ENCODE data around the gene CREB3L2.
"Not testable (repeated sequence)": the region's sequence is repeated elsewhere in the genome, so short reads cannot be mapped to it uniquely, and the experiment has no call there.

CREB3L2 gene

DNA sequence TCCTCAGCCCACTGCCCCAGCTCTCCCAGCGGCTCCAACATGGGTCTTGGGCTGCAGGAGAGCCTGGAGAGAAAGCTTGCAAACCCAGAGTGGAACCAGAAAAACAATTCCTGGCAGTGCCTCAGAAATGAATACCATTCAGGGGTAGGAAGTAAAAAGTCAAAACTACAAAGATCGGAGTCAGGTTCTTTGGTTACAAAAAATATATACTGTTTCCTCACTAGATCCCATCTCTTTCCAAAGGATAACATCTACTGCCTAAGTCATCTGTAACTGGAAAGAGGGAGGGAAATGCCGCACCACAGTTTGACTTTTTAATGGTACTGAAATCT is 14.9 kb downstream of the CREB3L2 start:
- DNase-seq, result no peak

DNA sequence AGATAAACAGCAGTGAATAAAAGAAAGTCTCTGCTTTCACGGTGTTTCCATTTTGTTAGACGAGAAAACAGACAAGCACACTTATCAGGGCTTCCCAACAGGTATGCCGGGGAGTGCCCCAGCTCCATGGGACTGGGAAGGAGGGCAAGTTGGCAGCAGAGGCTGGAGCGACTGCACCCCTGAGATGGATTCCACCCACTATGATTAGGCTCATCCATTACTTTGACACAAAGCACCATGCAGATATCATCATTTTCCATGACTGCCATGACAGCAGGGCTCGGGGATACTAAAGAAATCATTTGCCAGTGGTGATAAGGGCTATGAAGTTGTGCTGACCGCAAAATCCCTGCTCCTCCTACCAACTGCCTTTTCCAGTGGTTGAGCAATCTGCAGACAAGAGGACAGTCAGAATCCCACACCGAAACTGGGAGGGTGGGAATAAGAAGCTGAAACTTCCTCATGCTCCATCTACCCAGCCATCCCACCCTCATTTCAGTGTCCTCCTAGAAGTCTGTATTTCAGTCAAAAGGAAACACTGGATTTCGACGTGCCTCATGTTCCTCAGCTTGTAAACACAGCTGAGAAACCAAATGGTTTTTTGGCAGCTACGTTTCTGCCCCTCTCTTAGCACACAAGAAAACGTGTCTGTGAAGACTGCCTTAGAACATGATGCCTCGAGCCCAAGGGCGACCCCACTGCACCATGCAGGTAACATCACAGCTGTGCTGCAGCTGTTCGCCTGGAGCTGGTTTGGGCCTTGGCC is 15.5 kb downstream of the CREB3L2 start:
- no peak for DNase-seq

DNA sequence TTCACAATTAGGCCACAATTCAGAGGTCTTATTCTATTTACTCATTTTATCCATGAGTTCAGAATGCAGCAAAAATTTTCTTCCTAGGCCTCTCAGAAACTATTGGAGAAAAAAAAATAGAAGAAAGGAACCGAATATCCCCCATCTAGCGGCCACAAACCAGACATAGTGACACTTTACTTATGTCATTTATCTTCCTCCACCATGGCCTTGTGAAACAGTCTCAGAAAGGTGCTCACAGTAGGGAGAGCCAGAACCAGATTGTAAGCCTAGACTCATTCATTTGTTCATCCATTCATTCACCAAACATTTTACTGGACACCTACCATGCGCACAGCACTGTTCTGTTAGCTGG is 16.0 kb downstream of the CREB3L2 start:
- no peak for DNase-seq

DNA sequence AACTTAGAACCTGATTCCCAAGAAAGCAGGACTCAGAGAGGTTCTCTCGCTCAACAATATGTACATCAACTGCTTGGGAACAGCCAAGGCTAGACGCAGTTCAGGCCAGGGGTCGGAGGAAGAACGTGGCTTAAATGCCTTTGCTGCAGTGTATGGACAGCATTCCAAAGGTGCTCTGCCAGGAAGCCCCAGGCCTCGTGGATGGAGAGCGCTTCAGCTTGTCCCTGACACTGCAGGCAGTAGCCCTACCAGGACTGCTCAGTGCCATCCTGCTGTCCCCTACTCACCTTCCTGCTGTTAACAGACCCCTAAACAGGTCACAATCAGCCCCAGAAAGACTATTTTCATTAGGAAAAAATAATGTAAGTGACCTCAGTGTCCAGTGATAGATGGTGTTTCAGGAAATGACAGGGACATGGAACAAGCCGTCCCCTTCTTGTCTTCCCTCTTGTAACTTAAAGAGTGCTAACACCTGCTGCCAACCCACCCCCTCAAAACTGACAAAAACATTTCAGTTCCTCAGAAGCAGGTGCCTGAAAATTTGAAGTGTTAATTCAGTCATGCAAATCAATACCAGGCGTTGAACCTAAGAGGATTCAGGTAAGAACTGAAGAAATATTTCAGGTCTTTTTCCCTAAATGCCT is 16.5 kb downstream of the CREB3L2 start:
- no peak for DNase-seq

DNA sequence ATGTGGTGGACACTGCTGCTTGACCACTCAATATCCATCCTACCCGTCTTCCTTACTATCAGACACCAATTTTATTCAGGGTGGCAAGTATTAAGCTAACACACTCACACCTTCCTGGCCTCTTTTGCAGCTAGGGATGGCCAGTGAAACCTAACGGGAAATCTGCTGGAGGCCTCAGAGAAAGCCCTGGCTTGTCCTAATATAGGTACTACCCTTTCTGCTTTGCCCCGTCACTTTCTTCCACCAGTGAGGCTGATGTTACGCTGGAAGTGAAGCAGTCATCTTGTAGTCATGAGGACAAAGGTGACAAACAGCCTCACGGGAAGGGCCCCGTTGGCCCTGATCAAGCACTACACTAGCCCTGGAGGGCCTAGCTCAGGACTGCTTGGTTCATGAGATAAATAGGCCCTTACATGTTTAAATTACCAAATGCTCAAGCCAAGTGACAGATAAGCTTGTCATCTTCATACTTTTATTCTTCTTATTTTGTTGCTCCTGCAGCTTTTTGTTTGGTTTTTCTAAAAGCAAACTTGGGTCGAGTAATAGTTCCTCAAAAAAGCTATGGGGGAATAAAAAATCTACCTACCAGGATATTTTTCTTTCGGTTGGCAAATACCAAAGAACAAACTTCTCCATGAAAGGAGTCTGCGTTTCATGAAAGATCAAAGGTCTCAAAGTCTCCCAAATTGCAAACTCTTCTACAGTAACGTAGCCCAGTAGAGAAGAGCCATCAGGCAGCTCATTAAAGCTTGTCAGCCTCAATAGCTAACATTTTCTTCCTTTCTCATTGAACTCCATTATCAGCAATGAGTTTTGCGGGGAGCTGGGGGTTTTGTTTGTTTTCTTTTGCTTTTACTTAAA is 17.5 kb downstream of the CREB3L2 start:
- no peak for DNase-seq

DNA sequence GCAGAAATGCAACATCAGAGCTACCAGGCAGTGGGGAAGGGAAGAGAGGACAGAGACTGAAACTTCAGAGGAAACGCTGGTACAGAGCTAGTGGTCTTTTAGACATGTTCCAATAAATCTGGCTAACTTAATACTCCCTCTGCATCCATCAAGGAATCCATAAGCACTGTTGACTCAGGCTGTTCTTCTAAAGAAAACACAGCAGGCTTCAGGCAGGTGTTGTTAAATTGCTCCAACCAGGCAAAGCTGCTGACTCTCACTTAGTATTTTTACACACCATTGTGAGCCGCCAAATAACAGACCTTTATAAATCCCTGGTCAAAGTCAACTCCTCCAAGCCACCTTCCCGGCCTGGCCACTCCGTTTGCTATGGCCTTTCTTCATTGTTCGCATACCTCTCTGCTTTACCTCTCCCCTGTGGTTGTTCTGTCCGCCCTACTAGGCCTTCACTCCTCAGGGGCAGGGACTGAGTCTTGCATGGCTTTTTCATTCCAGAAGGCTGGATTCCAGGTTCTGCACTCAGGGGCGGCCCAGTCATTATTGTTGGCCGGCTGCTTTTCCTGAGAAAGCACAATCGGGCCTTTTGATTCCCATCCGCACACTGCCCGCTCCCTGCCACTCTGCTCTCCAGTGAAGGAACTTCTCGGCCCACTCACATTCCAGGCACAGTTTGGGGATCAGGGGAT is 18.4 kb downstream of the CREB3L2 start:
- DNase-seq, result no peak

DNA sequence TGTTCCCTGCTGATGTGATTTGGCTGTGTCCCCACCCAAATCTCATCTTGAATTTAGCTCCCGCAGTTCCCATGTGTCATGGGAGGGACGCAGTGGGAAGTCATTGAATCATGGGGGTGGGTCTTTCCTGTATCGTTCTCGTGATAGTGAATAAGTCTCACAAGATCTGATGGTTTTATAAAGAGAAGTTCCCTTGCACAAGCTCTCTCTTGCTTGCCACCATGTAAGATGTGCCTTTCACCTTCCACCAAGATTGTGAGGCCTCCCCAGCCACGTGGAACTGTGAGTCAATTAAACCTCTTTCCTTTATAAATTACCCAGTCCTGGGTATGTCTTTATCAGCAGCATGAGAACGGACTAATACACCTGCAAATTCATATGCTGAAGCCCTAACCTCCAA is 19.5 kb downstream of the CREB3L2 start:
- not testable (repeated sequence) for DNase-seq

DNA sequence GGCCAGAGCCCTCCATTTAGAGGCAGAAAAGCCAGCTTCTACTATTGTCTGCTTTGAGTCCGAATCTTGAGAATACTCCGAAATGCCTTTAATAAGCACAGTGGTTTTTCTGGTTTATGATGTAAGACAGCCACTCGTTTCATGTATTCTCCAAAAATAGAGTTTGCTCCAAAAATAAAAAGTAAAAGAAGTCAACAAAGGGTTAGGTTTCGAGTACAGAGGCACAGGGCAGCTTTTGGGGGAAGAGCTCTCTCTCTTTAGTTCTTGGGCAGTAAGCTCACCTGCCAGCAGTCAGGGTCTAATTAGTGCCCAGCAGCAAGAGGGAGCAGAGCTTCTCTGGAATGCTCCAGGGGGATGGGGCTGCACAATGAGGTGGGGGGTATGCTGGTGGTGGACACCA is 20.2 kb downstream of the CREB3L2 start:
- DNase-seq, result no peak

DNA sequence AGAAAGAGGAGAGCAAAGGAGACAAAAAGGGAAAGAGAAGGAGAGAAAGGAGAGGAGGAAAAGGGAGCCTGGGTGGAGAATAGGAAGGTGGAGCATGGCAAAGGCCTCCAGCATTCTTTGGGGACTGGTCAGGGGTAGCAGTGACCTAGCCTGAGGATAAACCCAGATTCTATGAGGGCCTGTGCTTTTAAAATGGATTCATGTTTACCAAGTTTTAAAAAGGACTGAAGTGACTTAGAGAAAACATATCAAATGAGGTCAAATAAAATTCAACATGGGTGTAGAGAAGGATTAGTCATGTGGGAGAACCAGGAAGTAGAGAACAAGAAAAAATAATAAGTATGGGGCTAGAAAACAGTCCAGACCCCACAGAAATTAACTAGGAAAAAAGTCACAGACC is 20.7 kb downstream of the CREB3L2 start:
- DNase-seq, result no peak

DNA sequence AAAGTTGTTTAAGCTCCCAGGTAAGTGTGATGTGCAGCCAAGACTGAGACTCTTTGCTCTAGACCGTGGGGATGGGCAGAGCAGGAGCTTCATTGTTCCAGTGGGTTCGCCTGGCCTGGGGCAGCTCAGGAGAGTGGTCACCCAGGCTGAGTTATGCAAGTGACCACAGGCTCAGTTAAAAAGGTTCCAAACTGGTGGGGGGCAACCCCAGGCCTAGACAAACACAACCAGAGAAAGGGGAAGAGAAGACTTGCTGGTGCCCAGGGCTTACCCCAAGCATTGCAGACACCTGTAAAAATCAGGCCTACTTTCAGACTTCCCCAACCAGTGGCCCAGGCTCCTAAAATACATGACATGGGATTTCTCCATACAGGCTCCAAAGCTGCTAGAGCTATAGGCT is 21.6 kb downstream of the CREB3L2 start:
- DNase-seq, result no peak

DNA sequence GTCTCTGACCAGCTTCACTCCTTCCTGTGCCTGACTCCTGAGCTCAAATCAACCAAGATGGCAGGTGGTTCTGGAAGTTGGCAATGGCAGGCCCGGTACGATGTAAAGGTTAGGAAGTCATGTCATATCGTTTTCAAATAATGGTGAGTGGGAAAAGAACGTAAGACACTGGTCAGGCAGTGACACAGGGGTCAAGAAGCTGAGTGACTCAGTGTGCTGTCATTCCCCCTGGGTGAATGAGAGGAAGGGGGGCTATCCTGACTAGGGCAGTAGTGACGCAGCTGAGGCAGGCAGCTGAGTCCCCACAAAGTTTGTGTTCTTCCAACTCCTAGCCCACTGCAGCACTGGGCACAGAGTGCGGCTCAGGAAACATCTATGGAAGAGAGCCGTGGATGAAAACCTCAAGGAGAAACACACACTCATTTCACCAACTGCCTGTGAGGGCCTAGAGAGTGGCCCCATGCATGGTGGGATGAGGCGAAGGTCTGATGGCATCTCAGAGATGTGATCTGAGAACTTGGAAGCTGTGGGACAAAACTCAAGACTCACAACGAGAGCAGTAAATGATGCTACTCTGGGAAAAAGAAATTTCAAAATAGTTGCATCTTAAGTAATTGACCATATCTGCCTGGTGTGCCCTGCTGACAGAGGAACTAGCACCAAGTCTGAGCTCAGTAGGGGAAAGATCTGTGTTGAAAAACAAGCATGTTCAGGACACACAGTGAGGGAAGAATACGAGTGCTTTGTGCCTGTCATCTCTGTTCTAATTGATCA is 23.2 kb downstream of the CREB3L2 start:
- DNase-seq, result no peak

DNA sequence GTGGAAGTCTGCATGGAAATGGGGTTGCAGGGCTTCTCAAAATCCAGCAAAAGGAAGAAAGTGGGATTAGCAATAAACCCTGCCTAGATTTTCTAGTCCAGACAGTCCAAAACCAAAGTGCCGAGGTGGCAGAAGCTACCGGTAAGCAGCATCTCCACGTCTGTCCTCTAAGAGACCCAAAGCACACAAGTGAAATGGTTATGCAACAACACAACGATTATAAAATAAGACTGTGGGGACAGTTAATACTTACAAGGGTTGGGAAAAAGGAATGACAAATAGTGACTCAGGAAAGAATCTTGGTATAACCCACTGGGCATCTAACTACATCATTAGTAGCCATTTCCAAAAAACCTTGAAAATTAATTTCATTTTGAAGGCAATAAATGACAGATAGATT is 24.7 kb downstream of the CREB3L2 start:
- no peak for DNase-seq

DNA sequence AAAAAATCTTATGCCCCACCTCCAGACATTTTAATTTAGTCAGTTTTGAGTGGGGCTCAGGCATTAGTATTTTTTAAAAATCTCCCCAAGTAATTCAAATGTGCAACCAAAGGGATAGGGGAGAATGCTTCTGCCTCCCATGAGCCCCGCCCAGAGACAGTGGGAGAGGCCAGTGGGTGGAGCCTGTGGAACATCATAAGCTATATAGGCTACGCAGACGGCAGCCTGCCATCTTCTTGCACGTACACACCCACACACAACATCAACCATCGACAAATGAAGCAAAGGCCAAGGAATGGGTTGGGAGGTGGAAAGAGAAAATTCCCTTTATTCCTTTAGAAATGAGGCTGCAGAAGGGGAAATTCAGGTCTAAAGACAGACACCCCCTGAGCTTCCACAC is 25.2 kb downstream of the CREB3L2 start:
- DNase-seq, result no peak

DNA sequence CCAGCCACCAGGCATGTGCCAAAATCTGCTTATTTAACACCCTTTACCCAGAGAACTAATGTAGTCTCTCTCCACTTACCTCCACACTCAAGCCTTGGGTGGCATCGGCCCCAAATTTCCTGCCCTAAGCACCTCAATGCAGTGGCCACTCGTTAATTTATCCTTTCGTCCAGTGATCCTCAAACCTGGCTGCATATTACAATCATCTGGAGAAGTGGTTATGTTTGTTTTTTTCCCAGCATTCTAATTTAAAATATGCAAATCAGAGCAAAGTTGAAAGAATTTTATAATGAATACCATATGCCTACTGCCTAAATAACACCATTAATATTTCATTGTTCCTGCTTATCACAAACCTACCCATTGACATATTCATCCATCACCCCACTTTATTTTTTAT is 25.7 kb downstream of the CREB3L2 start:
- no peak for DNase-seq

DNA sequence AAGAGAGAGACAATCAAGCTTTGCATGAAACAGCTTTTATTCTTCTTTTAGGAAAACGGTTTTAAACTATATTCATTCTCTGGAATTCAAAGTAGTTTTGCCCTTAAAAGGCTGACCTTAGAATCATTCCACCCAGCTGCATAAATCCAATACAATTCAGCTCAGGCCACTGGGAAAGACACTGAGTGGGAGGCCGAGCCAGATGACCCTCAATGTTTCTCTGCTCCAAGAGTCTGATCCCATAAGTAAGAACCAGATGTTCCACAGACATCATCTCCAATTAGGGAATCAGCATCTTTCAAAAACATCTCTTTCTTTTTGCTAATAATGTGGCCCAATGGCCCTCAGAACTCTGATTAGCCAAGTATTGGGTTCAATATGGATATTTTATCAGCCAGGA is 26.1 kb downstream of the CREB3L2 start:
- no peak for DNase-seq

DNA sequence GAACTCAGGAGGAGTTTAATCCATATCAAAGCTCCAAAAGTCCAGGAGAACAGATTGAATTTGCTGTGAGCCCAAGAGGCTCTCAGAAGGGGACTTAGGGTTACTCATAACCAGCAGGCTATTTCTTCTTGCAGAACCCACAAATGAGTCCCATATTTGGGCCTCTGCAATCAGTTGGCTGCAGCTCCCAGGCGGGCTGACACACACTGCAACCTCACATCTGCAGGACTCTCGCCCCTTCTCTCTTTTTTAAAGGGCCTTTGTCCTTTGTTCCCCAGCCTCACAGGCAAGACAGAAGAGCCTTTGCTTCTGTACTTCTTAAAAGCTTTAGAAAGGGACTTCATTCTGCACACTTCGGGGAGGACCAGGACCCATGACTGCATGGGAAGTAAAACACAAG is 26.7 kb downstream of the CREB3L2 start:
- no peak for DNase-seq

DNA sequence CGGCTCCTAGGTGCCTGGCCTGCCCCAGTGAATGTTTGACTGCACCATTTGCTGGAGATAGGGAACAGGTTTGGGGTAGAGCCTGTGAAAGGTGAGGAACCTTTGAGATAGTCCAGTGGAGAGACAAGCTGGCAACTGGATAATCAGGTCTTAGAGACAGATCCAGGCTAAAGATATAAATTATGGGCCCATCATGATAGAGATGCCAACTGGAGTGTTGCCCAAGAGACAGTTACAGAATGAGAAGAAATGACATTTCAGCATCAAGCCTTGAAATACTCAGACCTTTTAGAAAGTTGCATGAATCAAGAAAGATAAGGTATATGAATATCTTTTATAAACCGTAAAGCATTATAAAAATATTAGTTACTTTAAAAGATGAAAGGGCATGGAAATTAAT is 27.1 kb downstream of the CREB3L2 start:
- no peak for DNase-seq

DNA sequence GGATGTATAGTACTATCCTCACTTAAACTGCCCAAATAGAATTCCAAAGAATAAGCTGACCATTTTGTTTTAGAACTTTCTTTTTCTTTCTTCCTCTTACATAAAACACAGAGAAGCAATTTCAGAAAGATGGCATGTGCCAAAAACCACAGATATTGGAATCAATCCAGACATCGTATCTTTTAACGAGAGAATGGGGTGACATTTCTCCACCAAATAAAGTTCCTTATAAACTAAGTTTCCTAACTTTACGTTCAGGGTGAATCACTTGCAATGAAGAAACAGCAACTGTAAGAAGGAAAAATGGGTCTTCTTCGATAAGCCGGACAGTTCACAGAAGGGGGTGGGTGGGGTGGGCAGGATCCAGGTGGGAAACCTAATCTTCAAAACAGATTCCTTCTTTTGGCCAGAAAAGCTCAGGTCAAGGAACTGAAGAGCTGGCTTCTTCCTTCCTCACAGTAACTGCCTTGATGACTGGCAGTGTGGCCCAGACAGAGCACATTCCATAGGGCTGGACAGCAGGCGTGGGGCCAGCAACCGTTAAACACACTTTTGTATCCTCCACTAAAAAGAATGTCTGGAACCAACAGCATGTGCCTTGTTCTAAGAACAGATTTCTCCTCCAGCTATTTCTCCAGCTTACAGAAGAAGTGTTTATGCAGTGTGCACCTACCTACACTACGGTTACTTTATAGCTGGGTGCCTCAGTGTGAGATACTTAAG is 31.5 kb downstream of the CREB3L2 start:
- peak; percentile 78 for DNase-seq

DNA sequence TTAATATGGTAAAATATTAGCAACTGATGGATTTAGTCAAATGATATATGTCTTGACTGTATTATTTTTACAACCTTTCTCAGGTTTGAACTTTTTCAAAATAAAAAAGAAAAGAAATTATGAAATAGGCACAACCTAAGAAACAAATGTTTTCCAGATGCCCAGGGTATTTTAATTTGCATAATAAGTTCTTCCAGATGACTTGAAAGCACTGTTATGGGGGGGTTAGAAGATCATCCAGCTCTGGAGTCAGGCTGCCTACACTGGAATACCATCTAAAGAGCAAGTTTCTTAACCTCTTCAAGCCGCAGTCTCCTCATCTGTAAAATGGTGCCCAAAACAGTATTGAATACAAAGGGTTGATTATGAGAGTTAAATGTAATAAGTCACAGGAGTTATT is 32.1 kb downstream of the CREB3L2 start:
- DNase-seq, result no peak

DNA sequence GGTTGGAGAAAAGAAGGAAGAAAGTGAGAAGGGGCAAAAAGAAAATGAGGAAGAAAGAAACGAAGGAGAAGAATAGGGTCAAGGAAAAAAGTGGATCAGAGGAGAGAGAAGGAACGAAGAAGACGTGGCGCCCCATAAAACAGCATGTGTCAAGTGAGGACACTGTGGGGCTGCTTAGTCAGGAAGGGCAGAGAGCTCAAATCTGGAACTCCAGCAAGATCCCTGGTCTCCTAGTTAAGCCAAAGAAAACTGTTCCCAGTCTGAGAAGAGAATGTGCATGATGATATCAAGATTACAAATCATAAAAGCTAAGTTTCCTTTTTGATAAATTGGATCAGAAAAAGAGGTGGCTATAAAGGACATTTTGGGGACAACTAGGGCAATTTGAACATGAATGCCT is 33.0 kb downstream of the CREB3L2 start:
- DNase-seq, result no peak

DNA sequence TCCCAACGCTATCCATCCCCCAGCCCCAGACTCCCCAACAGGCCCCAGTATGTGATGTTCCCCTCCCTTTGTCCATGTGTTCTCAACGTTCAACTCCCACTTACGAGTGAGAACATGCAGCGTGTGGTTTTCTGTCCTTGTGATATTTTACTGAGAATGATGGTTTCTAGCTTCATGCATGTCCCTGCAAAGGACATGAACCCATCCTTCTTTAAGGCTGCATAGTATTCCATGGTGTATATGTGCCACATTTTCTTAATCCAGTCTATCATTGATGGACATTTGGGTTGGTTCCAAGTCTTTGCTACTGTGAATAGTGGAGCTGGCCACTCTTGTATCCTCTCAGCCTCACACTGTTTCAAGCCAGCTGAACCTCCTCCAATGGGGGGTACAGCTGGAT is 33.5 kb downstream of the CREB3L2 start:
- not testable (repeated sequence) for DNase-seq
